AML-193 (cell line): ENCODE results near the gene SIAH3.
"Not testable (repeated sequence)": the region's sequence is repeated elsewhere in the genome, so short reads cannot be mapped to it uniquely, and the experiment has no call there.

Source experiments
- DNase-seq, 2 experiments: peaks; one replicate each; lab custom pipeline; 2025; lab: John Stamatoyannopoulos, UW

The SIAH3 gene

DNA sequence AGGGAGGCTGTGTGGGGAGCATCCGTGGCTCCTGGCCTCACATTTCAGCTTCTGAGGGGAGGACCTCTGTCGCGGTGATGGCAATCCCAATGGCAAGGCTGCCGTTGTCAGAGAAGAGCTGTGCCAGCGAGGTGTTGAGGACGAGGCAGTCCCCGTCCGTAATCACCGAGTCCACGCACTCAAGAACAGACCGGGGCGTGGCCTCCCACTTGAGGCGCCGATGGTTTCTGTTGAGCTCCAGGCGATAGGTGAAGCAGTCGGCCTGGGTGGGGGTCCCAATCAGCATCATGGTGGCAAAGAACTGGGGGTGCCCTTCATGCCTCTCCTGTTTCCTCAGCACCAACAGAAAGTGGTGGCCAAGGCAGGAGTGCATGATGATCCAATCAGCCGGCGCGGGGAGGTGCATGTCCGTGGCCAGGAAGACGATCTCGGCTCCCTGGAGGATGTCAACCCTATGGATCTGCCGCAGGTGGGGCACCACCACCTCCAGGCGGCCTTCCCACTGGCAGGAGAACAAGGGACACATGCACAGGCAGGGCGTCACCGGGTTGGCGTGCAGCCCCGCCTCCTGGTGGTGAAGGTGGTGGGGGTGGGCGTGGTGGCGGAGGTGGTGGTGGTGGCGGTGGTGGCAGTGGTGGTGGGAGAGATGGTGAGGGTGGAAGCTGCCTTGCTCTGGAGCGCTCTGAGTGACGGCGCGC, 68.1 kb downstream of the SIAH3 start:
- DNase-seq, result no peak

DNA sequence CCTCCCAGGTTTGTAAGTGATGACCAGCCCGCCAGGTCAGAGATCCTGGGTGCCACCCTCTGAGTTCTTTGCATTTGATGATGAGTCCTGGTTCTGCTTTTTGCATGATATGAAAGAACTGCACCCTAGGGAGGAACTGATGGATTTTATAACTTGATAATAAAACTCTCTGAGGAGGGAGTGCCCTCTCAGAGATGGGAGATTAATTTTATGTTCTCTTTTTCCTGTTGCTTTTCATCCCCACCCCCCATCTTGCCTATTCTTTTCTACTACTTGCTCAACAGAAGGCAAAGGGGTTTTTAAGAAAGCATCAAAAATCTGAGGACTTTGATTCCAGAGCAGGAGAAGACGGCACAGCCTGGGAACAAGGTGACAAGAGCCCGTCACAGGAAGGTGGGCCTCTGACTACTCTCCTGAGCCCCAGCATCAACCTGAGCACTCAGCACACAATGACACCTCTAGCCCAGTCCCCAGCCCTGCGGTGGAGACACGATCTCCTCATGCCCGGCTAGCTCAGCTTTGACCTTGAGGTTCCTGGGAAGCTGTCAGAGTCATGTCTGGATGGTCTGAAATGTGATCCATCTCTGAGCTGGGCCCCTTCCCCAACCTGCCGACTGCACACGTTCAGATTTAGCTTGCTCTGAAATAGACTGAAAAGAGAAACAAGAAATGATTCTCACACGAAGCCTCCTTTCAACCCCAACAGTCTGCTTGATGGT, 69.1 kb downstream of the SIAH3 start:
- no peak for DNase-seq

DNA sequence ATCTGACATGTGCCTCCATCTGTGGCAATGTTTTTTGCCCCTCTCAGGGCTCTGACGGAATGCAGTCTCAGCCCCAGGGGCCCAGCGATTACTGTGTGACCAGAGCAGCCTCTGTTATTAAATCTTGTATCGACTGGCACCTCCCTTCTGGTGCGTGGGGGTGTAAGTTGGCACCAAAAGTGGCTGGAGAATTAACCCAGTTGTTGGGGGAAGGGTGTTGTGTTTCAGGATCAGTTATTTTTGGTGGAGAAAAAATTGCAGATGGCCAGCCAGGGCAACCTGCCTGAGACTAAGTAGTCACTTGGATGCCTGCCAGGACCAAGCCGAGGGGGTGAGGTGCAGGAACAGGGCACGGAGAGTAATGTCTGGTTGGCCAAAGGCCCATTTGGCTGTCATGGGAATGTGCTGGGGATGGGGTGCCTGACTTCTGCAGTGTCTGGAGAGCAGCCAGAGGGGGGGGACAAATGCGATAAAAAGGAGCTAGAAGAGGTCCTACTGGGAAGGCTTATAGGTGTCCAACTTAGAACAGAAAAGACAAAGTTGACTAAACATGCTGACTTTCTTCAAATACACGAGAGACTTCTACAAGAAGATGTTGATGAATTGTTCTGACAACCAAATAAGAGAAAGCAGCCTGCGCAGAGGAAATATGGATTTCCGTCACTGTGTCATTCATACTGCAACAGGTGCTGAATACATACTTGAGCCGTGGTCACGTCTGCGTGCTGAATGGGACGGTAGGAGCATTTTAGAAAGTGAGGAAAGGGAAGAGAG, 69.8 kb downstream of the SIAH3 start:
- no peak for DNase-seq

DNA sequence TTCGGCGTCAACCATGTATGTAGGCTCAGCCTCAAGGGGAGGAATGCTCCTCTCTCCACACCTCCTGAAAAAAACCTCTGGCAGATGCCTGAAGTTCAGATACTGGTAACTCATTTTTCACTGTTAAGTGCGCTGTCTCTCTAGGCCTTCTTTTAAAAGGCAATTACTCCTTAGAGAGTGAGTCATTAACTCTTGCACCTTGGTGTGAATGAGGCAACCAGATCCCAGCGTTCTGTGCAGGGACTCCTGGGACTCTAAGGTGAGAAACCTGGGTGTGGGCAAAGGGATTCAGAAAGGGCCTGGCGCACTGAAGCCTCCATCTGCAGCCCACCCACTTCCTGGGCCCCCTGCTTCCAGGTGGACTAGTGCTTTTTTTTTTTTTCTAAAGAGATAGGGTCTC, 71.7 kb downstream of the SIAH3 start:
- DNase-seq, result no peak

DNA sequence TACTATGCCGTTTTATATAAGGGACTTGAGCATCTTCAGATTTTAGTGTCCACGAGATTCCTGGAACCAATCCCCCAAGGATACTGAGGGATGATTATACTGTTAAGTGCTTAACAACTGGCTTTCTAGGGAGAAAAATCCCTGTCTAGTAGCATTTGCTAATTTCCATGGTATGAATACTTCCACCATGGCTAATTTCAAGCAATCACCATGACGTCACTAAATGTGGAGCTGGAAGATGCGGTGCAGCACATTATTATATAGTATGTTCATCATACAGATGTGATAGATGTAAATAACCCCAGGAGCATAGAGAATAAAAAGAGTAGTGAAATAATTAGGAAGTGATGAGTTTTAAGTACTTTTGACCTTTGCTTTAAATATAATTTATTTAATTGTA, 72.7 kb downstream of the SIAH3 start:
- no peak for DNase-seq

DNA sequence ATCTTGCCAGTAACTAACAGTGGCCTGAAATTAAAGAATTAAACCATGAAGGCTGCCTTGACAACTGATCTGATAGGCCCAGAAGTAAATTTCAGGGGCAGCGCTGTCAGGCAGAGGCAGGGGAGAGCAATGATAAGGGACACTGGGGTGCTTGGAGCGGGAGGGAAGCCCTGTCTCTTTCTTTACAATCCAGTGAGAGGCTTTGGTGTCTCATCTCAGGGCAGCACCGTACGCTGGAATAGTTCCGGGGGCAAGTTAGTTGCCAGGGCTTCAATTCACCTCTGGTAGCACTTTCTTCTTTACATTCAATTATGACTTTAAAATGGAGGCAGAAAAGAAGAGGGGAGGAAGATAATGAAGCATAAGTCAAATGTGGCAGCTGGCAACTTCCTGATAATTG, 74.8 kb downstream of the SIAH3 start:
- no peak for DNase-seq

DNA sequence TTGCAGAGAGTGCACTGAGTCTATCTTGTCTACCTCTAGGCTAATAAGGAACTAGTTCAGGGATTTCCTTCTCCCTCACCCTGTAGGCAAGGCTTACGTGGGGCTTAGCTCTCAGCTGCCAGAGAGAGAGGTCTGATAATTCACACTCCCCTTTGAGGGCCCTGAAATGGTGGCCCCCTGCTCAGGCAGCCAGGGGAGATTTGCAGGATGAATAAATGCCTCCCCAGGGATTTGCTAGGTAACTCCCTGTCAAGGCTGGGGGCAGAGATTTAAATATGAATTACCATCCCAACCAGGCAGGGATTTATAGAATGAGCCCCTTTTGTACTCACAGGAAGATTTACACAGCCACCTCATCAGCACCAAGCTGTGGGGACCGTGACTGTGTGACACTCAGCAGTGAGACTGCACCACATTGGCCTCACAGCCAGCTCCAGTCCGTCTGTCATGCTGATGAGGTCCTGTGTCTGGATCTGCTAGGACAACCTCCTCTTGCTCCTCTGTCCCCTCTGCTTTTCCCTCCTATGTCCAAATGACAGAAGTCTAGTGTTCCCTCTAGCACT, 76.1 kb downstream of the SIAH3 start:
- DNase-seq, result no peak

DNA sequence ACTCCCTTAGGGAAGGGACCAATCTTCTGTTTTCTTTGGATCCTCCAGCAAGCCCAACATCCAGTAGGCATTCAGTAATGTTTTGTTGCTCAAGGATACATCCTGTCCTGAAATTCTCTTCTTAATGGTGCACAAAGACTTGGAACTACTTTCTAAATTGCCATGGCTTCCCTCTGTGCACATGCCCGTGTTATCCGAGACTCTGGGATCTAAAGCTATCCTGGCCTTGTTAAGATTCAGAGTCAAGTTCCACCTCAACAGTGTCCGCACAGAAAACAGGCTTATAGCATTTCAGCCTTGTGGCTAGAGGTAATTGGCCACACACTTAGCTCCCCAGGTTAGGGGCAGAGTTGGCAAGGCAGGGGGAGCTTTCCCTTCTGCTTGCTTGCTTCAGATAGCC, 77.6 kb downstream of the SIAH3 start:
- no peak for DNase-seq

DNA sequence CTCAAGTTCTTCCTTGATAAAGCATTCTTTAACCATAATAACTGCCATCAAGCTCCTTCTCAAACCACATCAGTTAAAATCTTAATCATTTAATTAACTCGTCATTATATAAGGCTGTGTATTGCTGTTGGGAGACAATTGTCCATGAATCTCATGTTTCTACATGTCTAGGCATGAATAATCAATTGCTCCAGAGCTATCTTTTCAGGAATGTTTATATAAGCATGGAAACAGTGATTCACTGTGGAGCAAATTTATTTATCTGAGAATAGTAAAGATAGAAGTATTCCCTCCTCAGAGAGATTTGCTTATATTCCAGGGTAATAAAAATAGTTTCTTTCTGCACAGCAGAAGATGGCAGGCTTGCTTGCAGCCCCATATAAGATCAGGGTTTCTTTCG, 78.3 kb downstream of the SIAH3 start:
- DNase-seq, result no peak

DNA sequence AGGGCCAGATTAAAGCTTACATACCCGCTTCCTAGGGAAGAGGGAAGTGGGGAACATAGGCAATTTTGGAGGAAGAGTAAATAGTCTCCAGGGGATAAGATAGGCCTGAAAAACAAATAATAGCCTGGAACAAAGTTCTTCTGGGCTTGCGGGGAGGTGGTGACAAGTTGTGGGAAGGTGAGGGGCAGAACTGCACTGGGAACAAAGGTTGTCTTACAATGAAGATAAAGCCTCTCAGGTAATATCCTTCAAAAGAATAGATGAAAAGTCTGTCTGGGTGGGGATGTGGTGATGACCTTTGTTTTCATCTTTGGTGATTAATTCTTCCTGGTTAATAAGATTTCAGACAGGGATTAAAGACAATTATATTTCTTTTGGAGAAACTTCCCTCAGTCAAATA, 80.7 kb downstream of the SIAH3 start:
- DNase-seq, result no peak

DNA sequence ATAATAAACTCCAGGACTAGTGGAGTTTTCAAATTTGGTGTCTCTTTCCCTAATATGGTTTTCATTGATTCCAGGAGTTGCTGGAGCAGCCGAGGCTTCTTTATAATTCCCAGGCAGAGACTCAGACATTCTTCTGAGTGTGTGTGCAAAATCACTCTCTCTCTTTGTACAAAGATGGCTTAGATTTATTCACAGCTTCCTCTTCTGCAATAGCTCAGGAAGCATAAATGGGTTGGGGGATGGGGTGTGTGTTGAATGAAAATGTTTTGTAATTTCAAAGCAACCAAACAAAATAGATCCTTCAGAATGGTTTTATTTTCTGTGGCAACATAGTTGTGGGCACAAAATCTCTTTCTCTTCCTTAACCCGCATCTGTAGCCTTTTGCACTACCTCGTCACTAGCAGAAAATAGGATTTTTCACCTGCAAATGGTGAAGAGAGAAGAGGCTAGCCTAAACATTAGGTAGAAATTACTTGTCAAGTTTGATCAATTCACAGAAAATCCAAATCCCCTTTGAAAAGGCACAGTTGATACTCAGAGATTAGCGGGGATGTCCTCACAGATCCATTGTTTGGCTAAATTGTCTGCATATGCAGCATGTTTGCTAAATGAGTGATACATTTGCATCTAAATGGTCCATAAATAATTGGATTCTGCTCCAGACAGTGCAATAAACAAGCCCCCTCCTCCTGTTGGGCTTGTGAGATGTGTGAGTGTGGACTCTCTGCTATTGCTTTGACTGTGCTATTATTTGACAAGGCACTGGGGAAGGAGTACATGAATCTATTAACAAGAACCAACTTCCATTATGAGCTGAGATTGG, 82.7 kb downstream of the SIAH3 start:
- DNase-seq, result peak; percentile 9 to 31

DNA sequence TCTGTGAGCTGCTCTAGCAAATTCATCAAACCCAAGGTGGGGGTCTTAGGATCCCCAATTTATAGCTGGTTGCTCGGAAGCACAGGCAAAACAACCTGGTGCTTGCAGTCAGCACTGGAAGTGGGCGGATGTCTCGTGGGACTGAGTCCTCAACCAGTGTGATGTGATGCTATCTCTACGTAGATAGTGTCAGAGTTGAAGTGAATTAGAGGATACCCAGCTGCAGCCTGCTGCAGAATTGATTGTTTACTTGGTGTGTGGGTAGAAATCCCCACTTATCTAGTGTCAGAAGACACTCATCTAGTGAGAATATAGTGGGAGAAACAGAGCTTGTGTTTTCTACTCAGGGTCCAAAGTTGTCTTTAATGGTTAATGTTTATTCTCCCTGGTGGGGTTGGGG, 86.1 kb downstream of the SIAH3 start:
- DNase-seq, result no peak

DNA sequence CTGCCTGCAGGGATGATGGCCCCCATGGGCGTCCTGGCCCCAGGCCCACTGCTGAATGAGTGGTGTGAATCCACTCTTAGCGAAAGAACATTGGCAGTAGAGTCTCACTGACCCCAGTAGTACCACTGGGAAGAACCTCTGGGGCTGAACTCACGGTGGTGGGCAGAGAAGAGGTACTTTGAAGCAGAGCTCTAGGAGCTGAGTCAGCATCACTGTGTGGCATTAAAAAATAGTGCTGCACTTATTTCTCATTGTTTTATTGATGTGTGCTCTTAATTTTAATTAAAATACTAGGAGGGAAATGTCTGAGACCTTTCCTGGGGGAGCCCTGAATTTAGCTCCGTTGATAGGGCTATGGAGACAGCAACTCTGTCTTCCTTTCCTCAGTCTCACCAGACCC, 88.1 kb downstream of the SIAH3 start:
- DNase-seq, result no peak

DNA sequence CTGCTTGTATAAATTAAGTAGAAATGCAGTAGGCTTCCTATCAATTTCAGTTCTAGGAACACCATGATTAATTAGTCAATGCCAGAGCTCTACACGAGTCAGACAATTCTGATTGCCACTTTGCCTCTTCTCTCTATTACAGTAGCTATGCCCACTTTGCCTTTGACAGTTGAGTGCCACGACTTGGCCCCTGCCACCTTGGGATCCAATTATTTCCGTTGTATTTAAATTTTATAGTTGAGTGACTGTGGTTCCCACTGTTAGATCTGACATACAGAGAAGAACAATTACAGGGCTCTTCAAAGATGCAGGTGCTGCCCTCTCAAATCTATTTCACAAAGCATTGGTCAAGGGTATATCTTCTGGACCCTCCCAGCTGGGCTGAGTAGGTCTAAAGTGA, 94.0 kb downstream of the SIAH3 start:
- not testable (repeated sequence) for DNase-seq

DNA sequence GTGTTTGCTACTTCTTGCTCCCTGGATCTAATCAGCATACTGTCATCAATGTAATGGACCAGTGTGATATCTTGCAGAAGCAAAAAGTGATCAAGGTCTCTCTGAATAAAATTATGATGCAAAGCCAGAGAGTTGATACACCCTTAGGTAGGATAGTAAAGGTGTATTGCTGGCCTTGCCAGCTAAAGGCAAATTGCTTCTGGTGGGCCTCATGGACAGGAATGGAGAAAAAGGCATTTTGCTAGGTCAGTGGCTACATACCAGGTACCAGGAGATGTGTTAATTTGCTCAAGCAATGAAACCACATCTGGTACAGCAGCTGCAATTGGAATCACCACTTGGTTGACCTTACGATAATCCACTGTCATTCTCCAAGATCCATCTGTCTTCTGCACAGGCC, 95.1 kb downstream of the SIAH3 start:
- DNase-seq, result not testable (repeated sequence)

DNA sequence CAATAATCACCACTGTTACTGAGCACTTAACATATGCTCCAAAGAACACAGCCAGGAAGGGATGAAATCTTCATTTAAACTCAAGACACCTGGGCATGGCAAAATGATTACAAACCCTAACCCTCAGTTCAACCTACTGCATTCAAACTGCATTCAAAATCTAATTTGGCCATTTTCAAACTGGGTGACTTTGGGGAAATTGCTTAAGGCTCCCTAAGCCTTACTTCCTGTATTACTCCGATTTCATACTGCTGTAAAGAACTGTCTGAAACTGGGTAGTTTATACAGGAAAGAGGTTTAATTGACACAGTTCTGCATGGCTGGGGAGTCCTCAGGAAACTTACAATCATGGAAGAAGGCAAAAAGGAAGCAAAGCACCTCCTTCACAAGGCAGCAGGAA, 99.0 kb downstream of the SIAH3 start:
- DNase-seq, result peak; percentile 57 to 58

DNA sequence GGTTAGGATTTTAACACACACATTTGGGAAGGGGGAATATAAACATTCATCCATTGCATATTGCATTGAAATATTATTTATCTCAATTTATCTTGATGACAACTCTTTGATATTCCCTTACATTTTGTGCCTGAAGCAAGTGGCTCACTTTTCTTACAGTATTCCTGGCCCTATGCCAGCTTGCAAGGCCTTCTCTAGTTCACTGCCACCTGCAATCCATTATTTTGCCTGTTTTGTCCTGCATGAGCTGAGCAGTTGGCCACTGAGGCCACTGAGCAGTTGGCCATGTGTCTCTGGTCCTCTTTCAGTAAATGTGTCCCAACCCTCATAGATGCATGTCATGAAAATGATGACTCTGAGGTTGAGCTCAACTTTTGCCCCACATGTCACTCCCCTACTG, 99.7 kb downstream of the SIAH3 start:
- no peak for DNase-seq

DNA sequence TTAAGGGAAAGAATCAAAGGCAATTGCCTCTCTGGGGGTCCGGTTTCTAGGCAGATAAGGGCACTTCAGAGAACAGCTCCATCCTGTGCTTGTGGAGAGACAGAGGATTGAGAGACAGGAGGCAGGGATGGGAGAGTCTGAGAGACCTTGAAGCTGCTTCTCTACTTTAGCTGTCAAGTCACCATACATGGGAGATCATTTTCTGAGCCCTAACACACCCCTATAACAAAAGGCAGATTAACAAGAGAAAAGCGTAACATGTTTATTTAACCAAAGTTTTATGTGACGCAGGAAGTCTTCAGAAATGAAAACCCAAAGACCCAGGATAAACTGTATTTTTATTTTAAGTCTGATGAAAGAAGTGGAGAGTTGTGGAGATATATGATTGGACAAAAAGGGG, 101.0 kb downstream of the SIAH3 start:
- no peak for DNase-seq

DNA sequence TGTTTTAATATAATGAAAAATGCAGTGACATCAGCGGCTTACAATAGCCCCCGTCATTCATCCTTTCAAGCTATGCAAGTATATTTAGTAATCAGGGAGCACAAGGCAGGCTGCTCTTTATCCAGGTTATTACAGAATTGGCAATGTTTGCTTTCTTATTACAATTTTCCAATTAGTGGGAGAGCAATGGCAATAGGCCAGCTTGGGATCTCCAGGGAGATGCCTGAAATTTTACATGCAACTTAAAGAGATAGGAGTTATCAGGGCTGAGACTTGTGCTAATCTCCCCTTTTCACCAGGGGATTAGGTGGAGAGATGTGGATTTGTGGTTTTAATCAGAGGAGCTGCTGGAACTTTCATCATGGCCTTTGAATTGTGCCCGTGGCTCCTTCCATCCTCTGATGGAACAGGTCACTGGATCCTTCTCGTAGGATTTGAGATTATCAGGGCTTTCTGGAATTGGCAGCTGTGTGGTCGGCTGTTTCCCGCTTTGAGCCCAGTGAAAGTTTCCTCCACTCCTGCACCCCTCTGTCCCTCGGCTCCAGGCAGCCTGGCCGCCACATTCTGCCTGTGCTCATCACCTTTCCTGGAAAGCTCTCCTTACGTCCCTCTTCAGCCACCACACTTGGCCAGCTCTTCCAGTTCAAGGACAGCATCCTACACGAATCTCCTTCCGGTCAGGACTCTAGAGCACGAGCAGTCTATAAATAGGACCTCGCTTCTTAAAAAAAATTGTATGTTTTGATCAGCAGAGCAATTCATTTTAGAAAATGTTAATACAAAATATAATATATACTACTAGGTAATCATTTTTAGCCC, 102.4 kb downstream of the SIAH3 start:
- DNase-seq, result no peak

DNA sequence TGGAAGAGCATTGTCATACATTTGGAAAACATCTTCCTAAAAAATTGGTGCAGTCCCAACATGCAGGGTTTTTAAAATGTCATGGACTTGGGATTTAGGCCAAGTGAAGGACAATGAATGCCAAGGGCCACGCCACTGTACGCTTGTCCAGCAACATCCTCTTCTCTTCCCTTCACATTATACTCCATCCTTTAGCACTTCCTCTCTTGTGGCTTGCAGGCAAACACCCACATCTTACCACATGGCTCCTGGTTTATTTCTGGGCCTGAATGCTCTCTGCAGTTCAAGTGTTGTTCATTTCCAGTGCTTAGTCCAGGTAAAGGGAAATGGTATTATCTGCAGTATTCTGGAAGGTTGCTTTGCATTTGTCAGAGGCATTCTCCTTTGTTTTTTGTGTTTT, 104.5 kb downstream of the SIAH3 start:
- DNase-seq, result peak; percentile 57 to 71

DNA sequence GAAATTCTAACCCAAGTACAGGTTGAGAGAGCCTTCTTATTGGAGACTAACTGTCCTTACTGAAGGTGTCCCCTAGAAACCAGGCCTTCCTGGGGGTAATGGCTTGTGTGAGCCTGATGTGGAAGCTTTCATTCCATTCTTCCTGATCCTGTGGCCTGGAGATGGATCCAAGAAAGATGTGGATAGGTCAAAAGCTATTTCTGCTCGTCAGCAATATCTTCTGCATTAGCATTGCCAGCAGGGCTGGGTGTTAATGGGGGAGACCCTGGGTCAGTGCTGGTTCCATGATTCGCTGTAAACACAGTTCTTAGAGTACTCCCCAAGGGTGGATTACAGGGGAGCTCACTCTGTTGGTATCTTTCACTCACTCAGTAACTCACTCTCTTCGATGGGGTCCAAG, 106.6 kb downstream of the SIAH3 start:
- no peak for DNase-seq
